NB4 (cell line): ENCODE measurements around the gene KLHL17.

Source experiments
- MYC ChIP-seq: IDR thresholded peaks from 2 replicates; pipeline ENCODE4 v1.6.1; 2011; ENCODE audit warnings: low read depth, low read length
- POLR2A ChIP-seq: IDR thresholded peaks from 2 replicates; pipeline ENCODE4 v1.6.1; 2011; ENCODE audit warnings: mild to moderate bottlenecking; ENCODE audit not compliant: insufficient read length; ENCODE audit errors: extremely low read depth
- TF ChIP-seq, protein P1 (sequence below): IDR thresholded peaks from one replicate; pipeline ENCODE4 v1.5.1; 2012; ENCODE audit warnings: low read depth, low read length

DNA sequence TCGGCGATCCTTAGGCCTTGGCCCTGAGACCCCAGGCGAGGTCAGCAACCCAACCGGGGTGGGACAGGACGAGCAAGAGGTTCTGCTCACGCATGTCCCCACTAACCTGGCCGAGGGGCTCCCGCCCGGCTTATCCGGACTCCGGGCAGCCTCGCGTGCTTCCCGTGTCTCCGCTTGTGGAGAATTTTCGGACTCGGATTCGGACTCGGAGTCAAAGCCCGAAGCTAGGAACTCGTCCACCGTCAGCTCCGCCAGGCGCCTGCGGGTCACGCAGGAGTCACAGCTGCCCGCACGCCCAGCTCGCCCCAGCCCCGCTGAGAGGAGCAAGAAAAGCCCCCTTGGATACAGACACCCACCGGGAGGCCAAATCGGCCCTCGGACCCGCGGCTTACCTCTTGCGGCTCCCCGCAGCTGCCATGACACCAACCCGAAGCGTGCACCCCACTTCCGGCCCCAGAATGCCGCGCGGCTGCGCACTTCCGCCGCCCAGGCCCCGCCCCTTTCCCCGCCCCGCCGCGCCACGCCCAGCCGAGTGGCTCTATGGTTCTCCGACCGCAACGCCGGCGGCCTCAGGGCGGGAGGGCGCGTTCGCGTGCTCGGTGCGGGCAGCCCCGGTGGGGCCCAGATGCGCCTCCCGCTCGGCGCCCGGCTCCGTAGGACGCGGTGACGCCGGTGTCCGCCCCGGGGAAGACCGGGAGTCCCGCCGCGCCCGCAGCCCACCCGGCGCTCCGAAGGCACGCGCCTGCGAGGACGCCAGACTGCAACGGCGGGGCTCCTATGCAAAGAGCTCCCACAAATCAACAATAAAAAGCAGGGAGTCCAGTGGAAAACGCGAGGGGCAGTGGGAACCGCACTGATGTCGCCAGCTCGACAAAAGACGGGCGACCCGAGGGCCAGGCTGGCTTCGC, 1.3 kb upstream of the KLHL17 start, which contains the start of gene NOC2L:
- TF ChIP-seq POLR2A = peak; percentile 57
- TF ChIP-seq, protein P1, sequence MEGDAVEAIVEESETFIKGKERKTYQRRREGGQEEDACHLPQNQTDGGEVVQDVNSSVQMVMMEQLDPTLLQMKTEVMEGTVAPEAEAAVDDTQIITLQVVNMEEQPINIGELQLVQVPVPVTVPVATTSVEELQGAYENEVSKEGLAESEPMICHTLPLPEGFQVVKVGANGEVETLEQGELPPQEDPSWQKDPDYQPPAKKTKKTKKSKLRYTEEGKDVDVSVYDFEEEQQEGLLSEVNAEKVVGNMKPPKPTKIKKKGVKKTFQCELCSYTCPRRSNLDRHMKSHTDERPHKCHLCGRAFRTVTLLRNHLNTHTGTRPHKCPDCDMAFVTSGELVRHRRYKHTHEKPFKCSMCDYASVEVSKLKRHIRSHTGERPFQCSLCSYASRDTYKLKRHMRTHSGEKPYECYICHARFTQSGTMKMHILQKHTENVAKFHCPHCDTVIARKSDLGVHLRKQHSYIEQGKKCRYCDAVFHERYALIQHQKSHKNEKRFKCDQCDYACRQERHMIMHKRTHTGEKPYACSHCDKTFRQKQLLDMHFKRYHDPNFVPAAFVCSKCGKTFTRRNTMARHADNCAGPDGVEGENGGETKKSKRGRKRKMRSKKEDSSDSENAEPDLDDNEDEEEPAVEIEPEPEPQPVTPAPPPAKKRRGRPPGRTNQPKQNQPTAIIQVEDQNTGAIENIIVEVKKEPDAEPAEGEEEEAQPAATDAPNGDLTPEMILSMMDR = no peak
- TF ChIP-seq MYC = peak; percentile 88
